SK-N-MC (cell line): ENCODE measurements around the gene PTPRN2.
"Not testable (repeated sequence)": the region's sequence is repeated elsewhere in the genome, so short reads cannot be mapped to it uniquely, and the experiment has no call there.

Experiments
- DNase-seq: peaks from one replicate; pipeline ENCODE4 v3.0.0-alpha.2; 2011; ENCODE audit warnings: low read depth, low spot score
- H3K27ac ChIP-seq: fragments of 200-600 bp; sonication (generic); 2 replicates; pipeline ENCODE4 v1.5.1; 2016; ENCODE audit warnings: mixed run types
- H3K36me3 ChIP-seq: fragments of 200-600 bp; sonication (generic); 2 replicates; pipeline ENCODE4 v1.6.1; 2017; ENCODE audit warnings: antibody characterized with exemption, low read length, mixed read lengths; ENCODE audit not compliant: insufficient read depth
- H3K4me3 ChIP-seq: fragments of 200-600 bp; sonication (generic); 2 replicates; pipeline ENCODE4 v1.5.1; 2016
- H3K9ac ChIP-seq: fragments of 200-600 bp; sonication (generic); 2 replicates; pipeline ENCODE4 v1.8.0; 2017; ENCODE audit warnings: mixed run types, mixed read lengths; ENCODE audit not compliant: insufficient read length
- H3K9me3 ChIP-seq: fragments of 200-600 bp; sonication (generic); 2 replicates; pipeline ENCODE4 v1.6.1; 2017; ENCODE audit warnings: low read depth, mild to moderate bottlenecking, antibody characterized with exemption, low read length, moderate library complexity, mixed read lengths
- EZH2 ChIP-seq: fragments of 200-600 bp; sonication (generic); IDR thresholded peaks from one replicate; pipeline ENCODE4 v1.6.1; 2017; ENCODE audit warnings: antibody characterized with exemption
- FOXP2 ChIP-seq: optimal IDR thresholded peaks from 2 replicates; pipeline ENCODE3; 2011; ENCODE audit warnings: mild to moderate bottlenecking, moderate library complexity; ENCODE audit not compliant: insufficient read depth; ENCODE audit errors: extremely low read length, control extremely low read depth
- POLR2AphosphoS5 ChIP-seq: IDR thresholded peaks from 2 replicates; pipeline ENCODE4 v1.6.1; 2012; ENCODE audit warnings: mild to moderate bottlenecking, low read depth, low read length, borderline replicate concordance

PTPRN2 gene

DNA sequence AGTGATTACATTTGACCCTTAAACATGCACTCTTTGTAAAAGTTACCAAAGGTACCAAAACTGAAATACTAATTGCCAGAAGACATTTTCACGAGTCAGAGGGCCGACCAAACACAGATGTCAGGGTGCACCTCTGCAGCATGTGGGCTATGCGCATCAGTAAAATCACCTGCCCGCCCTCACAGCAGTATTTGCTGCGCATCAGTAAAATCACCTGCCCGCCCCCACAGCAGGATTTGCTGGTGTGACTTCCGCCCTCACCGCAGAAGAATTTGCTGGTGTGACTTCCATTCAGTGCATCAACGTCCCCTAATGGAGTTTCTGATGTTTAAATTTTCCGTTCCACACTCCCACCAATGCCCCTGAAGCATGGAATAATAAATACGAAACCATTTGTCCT lies 202.9 kb downstream of the PTPRN2 start:
- TF ChIP-seq POLR2AphosphoS5 (no peak), EZH2 (no peak), FOXP2 (no peak)
- H3K9me3 ChIP-seq, result no peaks in the 10 kb centered on the region
- DNase-seq, result no peak
- H3K36me3 ChIP-seq, result no peaks in the 10 kb centered on the region
- no peak overlapping the region for H3K9ac ChIP-seq
- no peak overlapping the region for H3K27ac ChIP-seq
- H3K4me3 ChIP-seq, result no peak overlapping the region

DNA sequence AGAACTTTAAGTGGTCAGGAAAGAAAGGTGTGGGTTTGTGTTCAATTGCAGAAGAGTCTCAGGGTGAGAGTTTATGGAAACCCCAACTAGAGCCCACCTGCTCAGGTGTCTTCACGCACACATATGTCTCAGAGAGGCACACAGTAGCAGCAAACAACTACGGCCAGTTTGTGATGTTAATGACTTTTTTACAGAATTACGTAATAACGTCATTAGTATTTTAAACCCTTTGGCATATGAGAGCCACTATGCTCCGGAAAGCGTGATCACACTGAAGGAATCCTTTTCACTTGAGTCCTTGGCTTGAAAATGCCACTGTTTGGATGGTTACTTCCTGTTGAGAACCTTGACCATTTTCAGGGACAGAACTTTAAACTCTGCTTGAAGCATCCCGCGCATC lies 204.0 kb downstream of the PTPRN2 start:
- no peak for TF ChIP-seq EZH2
- no peak for TF ChIP-seq FOXP2
- no peak for TF ChIP-seq POLR2AphosphoS5
- Histone ChIP-seq H3K27ac (no peak overlapping the region), H3K36me3 (no peaks in the 10 kb centered on the region), H3K9me3 (no peaks in the 10 kb centered on the region), H3K4me3 (no peak overlapping the region), H3K9ac (no peak overlapping the region)
- DNase-seq, result no peak

DNA sequence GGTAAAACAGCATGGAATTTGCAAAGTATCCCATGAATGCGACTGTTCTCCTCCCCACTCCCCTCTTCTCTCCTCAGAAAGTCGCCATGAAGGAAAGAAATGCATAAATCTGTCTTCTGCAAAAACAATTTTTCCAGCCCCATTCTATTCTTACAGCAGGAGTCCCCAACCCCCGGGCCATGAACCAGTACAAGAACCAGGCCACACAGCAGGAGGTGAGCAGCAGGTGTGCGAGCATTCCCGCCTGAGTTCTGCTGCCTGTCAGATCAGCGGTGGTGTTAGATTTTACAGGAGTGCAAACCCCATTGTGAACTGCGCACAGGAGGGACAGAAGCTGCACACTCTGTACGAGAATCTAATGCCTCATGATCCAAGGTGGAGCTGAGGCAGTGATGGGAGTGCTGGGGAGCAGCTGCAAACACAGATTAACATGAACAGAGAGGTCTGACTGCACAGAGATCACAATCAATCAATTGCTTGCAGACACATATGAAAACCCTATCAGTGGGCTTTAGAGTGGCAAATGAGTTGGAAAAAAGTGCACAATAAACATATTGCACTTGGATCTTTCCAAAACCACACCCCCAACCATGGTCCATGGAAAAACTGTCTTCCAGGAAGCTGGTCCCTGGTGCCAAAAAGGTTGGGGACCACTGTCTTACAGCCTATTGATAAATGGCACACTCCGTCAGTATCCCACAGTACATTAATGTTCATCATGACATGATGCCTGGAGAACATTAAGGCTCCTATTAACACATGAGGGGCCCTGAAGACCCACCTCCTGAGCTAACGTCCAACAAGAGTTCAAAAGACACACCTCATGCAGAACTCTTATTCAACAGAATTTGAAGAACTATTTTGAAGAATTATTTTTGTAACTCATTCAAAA lies 205.0 kb downstream of the PTPRN2 start:
- H3K4me3 ChIP-seq, result no peak overlapping the region
- no peaks in the 10 kb centered on the region for H3K9me3 ChIP-seq
- H3K36me3 ChIP-seq, result no peaks in the 10 kb centered on the region
- TF ChIP-seq EZH2 (no peak), FOXP2 (no peak), POLR2AphosphoS5 (no peak)
- H3K27ac ChIP-seq, result no peak overlapping the region
- no peak for DNase-seq
- H3K9ac ChIP-seq, result no peak overlapping the region

DNA sequence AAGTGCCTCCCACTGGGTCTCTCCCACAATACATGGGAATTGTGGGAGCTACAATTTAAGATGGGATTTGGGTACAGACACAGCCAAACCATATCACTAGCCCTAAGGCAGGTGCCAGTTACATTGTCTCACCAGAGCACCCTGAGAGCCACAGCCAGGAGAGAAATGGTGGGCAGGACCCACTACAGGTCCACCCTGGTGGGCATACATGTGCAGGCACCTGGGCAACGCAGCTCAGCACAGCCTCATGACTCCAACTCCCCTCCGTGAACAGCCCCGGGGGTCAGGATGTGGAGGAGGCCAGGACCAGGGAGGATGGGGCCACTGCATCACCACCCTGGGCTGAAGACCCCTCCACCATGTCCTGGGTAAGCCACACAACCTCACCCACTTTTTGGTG lies 205.7 kb downstream of the PTPRN2 start:
- H3K36me3 ChIP-seq, result no peaks in the 10 kb centered on the region
- no peak overlapping the region for H3K27ac ChIP-seq
- no peak overlapping the region for H3K9ac ChIP-seq
- no peak for TF ChIP-seq EZH2
- no peak for TF ChIP-seq FOXP2
- TF ChIP-seq POLR2AphosphoS5, result no peak
- no peaks in the 10 kb centered on the region for H3K9me3 ChIP-seq
- H3K4me3 ChIP-seq, result no peak overlapping the region
- DNase-seq, result no peak

DNA sequence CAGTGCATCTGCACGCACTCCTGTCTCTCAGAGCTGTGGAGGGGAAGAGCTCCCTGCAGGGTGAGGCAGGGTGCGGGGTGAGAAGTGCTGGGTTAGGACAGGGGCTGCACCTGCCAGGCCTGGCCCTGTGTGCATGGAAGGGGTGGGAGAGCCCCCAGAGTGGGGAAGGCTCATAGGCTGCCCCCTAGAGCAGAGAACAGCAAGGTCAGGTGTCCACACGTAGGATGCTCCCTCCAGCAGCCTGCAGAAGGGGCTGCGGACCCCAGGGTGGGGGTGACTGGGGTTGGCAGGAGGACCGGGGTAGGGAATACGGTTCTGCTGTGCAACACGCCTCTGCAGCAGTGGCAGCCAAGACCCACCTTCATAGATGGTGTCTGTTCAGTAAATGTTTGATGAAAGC lies 208.6 kb downstream of the PTPRN2 start:
- Histone ChIP-seq H3K36me3 (no peaks in the 10 kb centered on the region), H3K9ac (no peak overlapping the region), H3K27ac (no peak overlapping the region), H3K9me3 (no peaks in the 10 kb centered on the region), H3K4me3 (no peak overlapping the region)
- DNase-seq, result no peak
- TF ChIP-seq POLR2AphosphoS5, result no peak
- no peak for TF ChIP-seq EZH2
- no peak for TF ChIP-seq FOXP2

DNA sequence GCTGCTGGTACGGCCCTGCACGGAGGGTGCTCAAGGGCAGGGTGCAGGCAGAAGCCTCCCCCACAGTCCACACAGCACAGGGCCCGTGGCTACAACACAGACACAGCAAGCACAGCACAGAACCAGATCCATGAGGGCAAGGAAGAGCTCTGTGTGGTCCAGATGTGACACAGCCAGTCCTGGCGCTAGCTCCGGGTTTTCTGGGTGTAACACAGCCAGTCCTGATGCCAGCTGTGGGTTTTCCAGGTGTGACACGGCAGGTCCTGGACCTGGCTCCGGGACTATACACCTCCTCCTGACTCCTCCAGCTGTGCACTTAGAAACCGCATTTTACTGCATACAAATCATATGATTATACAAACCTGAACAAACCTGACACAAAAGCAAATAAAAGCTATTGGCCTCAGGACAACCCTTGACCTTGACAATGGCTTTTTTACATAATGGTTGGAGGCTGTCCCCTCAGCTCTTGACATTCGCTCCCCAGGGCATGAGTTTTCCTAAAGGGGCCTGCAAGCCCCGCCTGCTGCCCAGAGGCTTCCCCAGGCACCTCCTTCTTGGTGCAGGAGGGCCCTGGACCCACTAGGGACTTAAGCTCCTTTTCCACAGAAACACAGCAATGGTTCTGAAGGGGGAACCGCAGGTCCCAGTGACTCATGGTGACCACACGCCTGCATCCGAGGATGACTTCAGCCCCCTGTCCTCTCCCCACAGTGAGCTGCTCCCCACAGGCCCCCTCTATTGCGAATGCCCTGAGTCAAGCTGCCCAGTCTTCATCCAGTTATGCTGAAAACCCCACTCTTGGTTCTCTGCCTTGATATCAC lies 209.6 kb downstream of the PTPRN2 start:
- no peak overlapping the region for H3K9ac ChIP-seq
- TF ChIP-seq EZH2 (no peak), FOXP2 (no peak), POLR2AphosphoS5 (no peak)
- no peaks in the 10 kb centered on the region for H3K9me3 ChIP-seq

DNA sequence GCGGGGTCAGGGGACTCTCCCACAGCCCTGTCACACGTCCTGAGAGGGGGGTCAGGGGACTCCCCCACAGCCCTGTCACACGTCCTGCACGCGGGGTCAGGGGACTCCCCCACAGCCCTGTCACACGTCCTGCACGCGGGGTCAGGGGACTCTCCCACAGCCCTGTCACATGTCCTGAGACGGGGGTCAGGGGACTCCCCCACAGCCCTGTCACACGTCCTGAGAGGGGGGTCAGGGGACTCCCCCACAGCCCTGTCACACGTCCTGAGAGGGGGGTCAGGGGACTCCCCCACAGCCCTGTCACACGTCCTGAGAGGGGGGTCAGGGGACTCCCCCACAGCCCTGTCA lies 210.8 kb downstream of the PTPRN2 start:
- not testable (repeated sequence) for H3K4me3 ChIP-seq, DNase-seq, H3K9me3 ChIP-seq, H3K36me3 ChIP-seq, H3K9ac ChIP-seq, H3K27ac ChIP-seq

More for the DNA sequence above, 209.6 kb downstream of the PTPRN2 start:
- Histone ChIP-seq H3K4me3 (no peak overlapping the region), H3K27ac (no peak overlapping the region), H3K36me3 (no peaks in the 10 kb centered on the region)
- DNase-seq, result no peak

DNA sequence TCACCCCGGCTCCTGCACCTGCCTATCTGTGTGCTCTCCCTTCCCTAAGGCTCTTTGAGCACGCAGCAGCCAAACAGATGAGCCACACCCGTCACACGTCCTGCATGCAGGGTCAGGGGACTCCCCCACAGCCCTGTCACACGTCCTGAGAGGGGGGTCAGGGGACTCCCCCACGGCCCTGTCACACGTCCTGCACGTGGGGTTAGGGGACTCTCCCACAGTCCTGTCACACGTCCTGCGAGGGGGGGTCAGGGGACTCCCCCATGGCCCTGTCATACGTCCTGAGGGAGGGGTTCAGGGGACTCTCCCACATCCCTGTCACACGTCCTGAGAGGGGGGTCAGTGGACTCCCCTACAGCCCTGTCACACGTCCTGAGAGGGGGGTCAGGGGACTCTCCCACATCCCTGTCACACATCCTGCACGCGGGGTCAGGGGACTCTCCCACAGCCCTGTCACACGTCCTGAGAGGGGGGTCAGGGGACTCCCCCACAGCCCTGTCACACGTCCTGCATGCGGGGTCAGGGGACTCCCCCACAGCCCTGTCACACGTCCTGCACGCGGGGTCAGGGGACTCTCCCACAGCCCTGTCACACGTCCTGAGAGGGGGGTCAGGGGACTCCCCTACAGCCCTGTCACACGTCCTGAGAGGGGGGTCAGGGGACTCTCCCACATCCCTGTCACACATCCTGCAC lies 211.3 kb downstream of the PTPRN2 start:
- not testable (repeated sequence) for H3K9me3 ChIP-seq, H3K4me3 ChIP-seq, H3K36me3 ChIP-seq, DNase-seq, H3K9ac ChIP-seq
- H3K27ac ChIP-seq, result peak overlapping the region; percentile 100; the same call in 1 of the 2 replicates
